ENCODE results near the gene TPPP2. TPM values are rescaled to one million over a fixed set of nuclear protein-coding genes. Genes with fewer than 3 reads are reported as not detected.

TPPP2 gene
- total and polyA plus RNA-seq, 9 of the 15 experiments (the other 6 are each of a cell fraction or from before 2014, with no cell fraction given) = 0.18 TPM; not detected in 8

DNA sequence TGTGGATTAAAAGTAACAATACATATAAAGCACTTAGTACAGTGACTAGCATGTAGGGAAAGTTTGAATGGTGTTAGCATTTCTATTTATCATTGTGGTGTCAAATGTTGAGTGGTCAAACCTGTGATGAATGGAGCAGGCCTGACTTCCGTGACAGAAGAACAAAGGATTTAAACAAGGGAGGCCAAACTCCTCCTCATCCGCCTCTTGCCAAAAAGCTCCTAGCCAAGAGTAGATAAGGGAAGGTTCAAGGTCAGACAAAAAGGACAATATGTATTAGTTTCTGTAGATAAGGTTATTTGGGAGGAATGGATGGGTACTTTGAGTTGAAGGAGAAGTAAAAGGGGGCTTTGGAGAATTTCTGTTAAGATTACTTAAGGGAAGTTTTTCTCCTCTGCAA is 18.6 kb downstream of the TPPP2 start (continued):
- TF ChIP-seq CHAMP1 (IDR thresholded peaks at IDR 0.05) = no peak
- TF ChIP-seq NFIC (IDR thresholded peaks at IDR 0.05) = 0 out of 2 replicates have a peak, but pooled peaks have one; percentile 7
- no peak for TF ChIP-seq POLR2AphosphoS2 (IDR thresholded peaks at IDR 0.05; ENCODE audit: low read length)
- no peak for TF ChIP-seq NR2C1 (IDR thresholded peaks at IDR 0.05)
- TF ChIP-seq NR2C1 (tag; IDR thresholded peaks at IDR 0.05) = 0 out of 2 replicates have a peak, but pooled peaks have one; percentile 31
- TF ChIP-seq, protein P1, sequence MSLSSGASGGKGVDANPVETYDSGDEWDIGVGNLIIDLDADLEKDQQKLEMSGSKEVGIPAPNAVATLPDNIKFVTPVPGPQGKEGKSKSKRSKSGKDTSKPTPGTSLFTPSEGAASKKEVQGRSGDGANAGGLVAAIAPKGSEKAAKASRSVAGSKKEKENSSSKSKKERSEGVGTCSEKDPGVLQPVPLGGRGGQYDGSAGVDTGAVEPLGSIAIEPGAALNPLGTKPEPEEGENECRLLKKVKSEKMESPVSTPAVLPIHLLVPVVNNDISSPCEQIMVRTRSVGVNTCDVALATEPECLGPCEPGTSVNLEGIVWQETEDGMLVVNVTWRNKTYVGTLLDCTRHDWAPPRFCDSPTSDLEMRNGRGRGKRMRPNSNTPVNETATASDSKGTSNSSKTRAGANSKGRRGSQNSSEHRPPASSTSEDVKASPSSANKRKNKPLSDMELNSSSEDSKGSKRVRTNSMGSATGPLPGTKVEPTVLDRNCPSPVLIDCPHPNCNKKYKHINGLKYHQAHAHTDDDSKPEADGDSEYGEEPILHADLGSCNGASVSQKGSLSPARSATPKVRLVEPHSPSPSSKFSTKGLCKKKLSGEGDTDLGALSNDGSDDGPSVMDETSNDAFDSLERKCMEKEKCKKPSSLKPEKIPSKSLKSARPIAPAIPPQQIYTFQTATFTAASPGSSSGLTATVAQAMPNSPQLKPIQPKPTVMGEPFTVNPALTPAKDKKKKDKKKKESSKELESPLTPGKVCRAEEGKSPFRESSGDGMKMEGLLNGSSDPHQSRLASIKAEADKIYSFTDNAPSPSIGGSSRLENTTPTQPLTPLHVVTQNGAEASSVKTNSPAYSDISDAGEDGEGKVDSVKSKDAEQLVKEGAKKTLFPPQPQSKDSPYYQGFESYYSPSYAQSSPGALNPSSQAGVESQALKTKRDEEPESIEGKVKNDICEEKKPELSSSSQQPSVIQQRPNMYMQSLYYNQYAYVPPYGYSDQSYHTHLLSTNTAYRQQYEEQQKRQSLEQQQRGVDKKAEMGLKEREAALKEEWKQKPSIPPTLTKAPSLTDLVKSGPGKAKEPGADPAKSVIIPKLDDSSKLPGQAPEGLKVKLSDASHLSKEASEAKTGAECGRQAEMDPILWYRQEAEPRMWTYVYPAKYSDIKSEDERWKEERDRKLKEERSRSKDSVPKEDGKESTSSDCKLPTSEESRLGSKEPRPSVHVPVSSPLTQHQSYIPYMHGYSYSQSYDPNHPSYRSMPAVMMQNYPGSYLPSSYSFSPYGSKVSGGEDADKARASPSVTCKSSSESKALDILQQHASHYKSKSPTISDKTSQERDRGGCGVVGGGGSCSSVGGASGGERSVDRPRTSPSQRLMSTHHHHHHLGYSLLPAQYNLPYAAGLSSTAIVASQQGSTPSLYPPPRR (CRISPR knock-in tag; IDR thresholded peaks at IDR 0.05; ENCODE audit: borderline replicate concordance) = no peak
- TF ChIP-seq SOX6 (IDR thresholded peaks at IDR 0.05) = peak; percentile 55; the same call in 1 of the 2 replicates
- TF ChIP-seq NR2C2 (CRISPR knock-in tag; IDR thresholded peaks at IDR 0.05) = no peak
- peak; percentile 25; the same call in 1 of the 2 replicates for TF ChIP-seq NR2C2 (tag; IDR thresholded peaks at IDR 0.05)
- TF ChIP-seq, protein P2, sequence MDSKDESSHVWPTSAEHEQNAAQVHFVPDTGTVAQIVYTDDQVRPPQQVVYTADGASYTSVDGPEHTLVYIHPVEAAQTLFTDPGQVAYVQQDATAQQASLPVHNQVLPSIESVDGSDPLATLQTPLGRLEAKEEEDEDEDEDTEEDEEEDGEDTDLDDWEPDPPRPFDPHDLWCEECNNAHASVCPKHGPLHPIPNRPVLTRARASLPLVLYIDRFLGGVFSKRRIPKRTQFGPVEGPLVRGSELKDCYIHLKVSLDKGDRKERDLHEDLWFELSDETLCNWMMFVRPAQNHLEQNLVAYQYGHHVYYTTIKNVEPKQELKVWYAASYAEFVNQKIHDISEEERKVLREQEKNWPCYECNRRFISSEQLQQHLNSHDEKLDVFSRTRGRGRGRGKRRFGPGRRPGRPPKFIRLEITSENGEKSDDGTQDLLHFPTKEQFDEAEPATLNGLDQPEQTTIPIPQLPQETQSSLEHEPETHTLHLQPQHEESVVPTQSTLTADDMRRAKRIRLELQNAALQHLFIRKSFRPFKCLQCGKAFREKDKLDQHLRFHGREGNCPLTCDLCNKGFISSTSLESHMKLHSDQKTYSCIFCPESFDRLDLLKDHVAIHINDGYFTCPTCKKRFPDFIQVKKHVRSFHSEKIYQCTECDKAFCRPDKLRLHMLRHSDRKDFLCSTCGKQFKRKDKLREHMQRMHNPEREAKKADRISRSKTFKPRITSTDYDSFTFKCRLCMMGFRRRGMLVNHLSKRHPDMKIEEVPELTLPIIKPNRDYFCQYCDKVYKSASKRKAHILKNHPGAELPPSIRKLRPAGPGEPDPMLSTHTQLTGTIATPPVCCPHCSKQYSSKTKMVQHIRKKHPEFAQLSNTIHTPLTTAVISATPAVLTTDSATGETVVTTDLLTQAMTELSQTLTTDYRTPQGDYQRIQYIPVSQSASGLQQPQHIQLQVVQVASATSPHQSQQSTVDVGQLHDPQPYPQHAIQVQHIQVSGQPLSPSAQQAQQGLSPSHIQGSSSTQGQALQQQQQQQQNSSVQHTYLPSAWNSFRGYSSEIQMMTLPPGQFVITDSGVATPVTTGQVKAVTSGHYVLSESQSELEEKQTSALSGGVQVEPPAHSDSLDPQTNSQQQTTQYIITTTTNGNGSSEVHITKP (IDR thresholded peaks at IDR 0.05; ENCODE audit: partially characterized antibody) = no peak
- no peak for TF ChIP-seq HNRNPUL1 (IDR thresholded peaks at IDR 0.05; ENCODE audit: low read length)
- peak; percentile 61 for TF ChIP-seq MEIS2 (IDR thresholded peaks at IDR 0.05; ENCODE audit: partially characterized antibody)
- TF ChIP-seq COPS2 (conservative IDR thresholded peaks at IDR 0.05) = no peak
- TF ChIP-seq POLR2G (IDR thresholded peaks at IDR 0.05; ENCODE audit: low read depth, low read length) = no peak

Data from K562 (cell line).